ENCODE data around the gene TNNI3.
"Not testable (repeated sequence)": the region's sequence is repeated elsewhere in the genome, so short reads cannot be mapped to it uniquely, and the experiment has no call there.

TNNI3 gene

DNA sequence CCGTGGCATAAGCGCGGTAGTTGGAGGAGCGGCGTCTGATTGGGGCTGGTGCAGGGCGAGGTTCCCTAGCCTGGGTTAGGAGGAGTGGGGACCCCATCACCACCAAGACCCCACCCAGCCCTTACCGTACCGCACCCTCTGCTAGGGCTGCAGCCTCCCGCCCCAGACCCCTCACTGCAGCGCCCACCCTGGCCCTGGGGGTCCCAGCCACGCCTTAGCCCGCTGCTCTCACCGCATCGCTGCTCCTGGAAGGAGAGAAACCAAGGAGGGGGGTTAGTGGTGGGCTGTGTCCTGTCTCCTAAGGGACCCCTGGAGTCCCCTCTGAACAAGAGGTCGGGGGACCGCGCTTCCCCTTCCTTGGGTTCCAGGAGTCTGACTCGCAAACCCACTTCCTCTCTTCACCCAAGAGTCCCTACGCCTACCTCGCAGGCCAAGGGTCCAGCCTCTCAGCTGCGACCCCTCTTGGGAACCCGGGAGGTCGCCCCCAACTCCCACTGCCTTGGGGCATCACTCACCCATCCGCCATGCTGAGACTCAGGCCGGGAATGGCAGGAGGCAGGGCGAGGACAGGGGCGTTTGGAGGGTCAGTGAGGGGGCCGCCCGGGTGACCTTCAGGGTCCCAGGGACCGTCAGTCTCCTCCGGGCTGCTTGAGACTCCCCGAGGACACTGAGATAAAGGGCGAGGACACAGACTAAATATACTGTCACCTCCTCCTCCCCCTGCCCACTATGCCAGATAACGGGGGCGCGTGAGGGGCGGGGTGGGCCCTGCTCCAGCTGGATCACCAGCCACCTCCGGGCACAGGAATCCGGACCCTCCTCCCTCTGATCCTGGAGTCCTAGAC lies at the start of gene TNNI3:
Gene TNNI3, minus strand, starts transcription at position 669 of the 845 bp plus-strand sequence. Its CDS starts 143 bp downstream, at position 526.
- in situ Hi-C loops (cut with MboI; ENCODE audit: low sequenced_read_pairs), result no loop called here

DNA sequence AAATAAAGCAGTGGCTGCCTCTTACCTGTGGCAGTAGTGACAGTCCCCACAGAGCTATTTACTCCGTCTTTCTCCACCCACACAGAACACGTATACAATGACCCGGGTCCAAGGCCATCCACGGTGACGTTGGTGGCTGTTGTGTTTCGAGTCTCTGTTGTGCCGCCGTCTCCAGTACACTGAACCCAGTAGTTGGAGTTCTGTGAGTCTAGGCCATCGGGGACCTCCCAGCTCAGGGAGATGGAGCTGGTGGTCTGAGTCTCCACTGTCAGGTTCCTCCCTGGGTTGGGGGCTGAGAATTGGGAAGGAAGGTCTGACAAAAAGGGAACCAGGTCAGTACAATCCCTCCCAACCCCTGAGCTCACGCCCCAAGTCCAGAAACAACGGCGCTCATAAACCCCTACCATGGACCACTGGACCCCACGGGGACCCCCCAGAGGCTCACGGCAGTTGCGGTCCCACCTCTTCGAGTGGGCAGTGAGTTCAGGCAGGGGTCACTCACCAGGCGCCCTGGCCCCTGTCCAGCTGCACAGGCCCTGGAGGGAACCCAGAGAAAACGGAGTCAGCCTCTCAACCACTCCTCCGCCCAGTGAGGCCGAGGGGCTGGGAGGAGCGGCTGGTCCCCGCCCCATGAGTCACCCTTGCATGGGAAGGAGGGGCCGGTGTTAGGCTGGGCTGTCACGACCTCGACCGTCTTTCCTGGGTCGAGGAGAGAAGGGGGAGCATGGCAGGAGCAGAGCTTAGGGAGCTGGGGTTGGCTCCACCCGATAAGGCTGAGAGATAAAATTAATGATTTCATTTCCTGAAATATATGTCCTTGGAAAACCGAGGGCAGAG lies 49.4 kb upstream of the TNNI3 start:
- in situ Hi-C loops (cut with MboI; ENCODE audit: low sequenced_read_pairs), result no loop called here

DNA sequence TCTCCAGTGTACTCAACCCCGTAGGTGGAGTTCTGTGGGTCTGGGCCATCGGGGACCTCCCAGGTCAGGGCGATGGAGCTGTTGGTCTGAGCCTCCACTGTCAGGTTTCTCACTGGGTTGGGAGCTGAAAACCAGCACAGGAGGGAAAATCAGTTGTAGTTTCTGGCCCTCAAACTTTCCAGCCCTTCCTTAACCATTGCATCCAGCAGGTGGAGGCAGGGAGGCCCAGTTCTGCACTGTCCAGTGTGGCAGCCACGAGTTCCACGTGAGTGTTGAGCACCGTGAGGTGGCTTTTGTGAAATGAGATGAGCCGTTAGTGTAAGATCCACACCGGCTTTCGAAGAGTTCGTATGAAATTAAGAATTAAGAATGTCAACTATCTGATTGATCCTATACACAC lies 44.7 kb upstream of the TNNI3 start:
- in situ Hi-C loops (cut with MboI; ENCODE audit: low sequenced_read_pairs), result not testable (repeated sequence)

DNA sequence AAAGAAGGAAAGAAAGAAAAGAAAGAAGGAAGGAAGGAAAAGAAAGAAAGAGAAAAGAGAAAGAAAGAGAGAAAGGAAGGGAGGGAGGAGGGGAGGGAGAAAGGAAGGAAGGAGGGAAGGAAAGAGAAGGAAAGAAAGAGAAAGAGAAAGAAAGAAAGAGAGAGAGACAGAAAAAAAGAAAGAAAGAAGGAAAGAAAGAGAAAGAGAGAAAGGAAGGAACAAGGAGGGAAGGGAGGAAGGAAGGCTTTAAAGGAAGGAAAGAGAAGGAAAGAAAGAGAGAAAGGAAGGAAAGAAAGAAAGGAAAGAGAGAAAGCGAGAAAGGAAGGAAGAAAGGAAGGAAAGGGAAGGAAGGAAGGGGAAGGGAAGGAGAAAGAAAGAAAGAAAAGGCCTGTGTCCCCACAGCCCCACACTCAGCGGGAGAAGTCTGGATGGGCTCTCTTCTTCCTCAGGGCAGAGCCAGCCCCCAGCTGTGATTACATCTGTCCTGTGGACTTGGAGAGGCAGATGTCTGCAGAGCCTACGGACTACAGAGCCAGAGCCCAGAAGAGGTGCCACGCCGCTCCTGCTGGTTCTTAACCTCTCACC lies 42.2 kb upstream of the TNNI3 start:
- in situ Hi-C loops (cut with MboI; ENCODE audit: low sequenced_read_pairs), result no loop called here

DNA sequence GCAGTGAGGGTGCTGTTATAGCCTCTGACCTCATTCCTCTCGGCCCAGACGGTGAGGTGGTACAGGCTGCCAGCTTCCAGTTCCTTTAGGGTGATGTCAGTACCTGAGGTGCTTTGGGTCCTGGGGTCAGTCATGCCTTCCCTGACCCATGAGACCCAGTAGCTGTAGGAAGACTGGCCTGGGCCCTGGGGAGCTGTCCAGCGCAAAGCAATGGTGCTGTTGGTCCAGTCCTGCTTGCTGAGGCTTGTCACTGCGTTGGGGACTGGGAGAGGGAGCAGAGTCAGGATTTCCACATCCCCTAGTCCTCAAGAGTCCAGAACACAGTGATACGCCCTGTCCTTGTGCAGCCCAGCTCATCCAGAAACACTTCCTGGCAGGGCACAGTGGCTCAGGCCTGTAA lies 41.1 kb upstream of the TNNI3 start:
- in situ Hi-C loops (cut with MboI; ENCODE audit: low sequenced_read_pairs), result no loop called here

DNA sequence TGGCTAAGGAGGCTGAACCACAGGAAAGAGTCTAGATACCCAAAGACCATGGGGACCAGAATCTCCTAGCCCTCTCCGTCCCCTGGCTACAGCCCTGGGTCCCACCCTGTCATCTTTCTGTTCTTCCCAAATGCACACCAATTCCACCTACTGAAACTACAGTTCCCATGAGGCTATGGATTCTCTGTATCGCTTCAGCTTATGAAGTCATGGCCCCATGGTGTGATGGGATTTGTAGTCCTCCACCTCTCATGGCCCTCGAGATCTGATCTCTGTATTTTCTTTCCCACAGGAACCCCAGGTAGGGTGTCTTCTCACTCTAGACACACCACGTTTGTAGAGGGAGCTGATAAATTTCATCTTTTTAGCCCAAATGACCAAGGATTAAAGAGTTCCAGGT lies 40.0 kb upstream of the TNNI3 start:
- in situ Hi-C loops (cut with MboI; ENCODE audit: low sequenced_read_pairs), result no loop called here

DNA sequence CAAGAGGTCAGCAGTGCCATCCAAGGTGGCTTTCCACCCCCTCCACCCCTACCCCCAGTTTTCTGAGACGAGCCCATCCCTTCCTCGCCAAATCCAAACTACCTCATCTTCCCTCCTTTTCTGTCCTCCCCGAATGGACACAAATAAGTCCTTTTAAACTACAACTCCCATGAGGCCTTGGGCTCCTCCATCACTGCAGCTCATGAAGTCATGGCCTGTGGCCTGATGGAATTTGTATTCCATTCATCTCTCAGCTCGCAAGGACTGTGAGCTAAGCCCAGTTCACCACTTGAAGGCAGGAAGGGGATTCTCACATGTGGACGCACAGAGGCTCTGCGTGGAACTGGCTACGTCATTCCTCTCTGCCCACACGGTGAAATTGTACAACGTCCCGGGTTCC lies 39.3 kb upstream of the TNNI3 start:
- in situ Hi-C loops (cut with MboI; ENCODE audit: low sequenced_read_pairs), result no loop called here

DNA sequence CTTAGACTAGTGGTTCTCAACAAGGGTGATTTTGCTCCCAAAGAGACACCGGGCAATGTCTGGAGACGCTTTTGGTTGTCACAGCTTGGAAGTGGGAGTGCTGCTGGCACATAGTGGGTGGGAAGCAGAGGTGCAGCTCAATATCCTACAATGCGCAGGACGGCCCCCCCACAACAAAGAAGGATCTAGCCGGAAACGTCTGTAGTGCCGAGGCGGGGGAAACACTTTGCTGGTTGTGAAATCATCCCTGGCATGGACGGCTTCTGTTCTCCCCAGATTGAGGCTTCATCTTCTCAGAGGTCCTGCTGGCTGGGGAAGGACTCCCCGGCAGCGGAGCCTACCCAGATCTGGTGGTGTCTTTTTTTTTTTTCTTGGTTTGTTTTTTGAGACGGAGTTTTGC lies 35.9 kb upstream of the TNNI3 start:
- in situ Hi-C loops (cut with MboI; ENCODE audit: low sequenced_read_pairs), result no loop called here

DNA sequence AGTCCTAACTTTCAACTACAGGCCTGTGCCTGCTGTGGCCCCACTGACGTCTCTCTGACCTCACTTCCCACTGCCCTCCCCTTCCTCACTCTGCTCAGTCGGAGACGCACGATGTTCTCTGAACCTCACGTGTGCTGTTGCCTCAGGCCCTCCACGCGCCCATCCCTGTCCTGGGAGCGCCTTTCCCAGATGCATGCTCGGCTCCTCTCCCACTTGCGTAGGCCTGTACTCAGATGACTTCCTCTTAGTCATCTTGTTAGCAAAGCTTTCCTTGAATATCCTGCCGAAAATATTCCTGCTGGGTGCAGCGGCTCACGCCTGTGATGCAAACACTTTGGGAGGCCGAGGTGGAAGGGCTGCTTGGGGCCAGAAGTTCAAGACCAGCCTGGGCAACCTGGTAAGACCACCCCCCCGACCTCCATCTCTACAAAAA lies 31.9 kb upstream of the TNNI3 start:
- in situ Hi-C loops (cut with MboI; ENCODE audit: low sequenced_read_pairs), result no loop called here

DNA sequence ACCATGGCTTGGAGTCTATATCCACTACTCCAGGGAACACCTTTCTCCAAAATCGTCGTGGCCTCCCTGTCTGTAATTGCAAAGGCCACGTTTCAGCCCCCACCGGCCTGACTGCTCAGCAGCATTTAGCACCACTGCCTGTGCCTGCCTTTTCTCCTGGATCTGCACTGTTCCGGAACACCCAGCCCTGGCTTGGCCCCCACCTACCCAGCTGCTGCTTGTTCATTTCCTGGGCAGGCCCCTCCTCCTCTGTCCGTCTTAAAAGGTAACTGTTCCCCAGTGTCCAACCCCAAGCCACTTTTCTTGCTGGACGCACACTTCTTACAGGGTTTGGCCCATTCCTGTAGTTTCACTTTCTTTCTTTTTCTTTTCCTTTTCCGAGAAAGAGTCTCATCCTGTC lies 31.1 kb upstream of the TNNI3 start:
- in situ Hi-C loops (cut with MboI; ENCODE audit: low sequenced_read_pairs), result no loop called here

DNA sequence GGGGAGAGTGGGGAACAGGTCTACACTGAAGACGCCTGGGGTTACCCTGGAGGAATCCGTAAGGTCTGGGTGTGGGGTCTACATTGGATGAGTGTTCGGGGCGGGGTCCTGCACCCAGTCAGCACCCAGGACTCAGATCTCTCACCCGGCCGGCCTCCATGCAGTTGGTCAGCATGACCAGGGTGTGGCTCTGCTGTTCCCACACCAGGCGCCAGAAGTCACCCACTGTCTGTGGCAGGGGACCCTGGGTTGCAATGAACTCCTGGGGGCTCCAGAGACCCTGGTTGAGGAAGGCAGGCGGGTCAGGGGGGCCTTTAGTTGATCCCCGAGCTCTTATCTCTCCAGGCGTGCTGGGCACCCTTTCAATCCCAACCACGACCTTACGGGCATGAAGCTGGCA lies 28.5 kb upstream of the TNNI3 start:
- in situ Hi-C loops (cut with MboI; ENCODE audit: low sequenced_read_pairs), result no loop called here

DNA sequence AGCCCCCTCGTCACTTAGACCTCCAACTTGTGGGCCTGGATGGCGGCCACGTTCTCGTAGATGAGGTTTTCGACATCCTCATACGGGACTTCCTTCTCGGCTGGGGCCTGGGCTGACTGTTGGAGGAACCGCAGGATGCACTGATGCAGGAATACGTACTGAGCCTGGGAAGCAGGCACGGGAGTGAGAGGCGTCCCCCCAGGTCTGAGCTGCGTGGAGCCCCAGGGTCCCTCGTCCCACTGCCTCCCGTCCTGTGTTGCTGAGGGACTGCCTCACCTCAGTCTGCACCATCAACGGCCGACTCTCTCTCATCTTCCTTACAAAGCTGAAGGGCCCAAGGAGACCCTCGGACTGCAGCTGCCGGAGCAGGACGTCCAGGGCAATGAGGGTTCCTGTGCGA lies 24.2 kb upstream of the TNNI3 start:
- in situ Hi-C loops (cut with MboI; ENCODE audit: low sequenced_read_pairs), result no loop called here

DNA sequence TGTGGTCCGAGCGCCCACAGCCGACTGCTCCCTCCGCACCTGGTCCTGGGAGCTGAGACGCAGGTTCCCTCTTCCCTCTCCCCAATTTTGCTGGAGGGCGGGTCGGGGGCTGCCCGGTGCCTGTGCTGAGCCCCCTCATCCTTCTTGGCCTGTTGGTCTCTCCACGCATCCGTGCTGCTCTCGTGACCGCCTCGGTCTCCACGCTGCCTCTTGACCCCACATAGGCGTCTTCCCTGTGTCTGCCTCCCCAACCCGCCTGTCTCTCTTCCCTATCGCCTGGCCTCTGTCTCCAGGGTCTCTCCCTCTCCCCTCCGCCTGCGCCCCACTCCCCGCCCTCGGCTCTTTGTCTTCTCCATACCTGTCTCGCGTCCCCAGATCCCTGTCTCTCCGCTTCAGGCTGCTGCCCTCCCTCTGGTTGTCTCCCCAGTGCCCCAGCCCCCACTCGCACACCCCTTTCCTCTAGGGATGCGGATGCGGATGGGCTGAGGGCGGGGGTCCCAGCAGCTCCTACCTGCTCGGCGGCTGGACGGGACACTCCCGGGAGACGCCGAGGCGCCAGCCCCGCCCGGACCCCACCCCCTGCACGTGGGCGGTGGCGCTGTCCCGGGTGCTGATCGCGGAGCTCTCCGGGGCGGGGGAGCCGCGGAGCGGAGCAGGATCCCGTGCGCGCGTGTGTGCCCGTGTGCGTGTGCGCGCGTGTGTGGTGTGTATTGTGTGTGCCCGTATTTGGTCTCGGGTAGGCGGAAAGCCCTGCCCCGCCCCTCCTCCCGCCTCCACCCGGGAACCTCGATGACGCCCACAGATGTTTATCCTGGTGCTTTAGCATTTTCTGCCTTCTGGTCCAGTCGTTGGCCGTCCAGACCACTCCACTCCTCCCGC lies 22.3 kb upstream of the TNNI3 start, which contains the start of gene SYT5:
Gene SYT5, minus strand, starts transcription at position 684 of the 879 bp plus-strand sequence. CDS start 1,248 bp downstream, outside the sequence.
- in situ Hi-C loops (cut with MboI; ENCODE audit: low sequenced_read_pairs), result no loop called here

DNA sequence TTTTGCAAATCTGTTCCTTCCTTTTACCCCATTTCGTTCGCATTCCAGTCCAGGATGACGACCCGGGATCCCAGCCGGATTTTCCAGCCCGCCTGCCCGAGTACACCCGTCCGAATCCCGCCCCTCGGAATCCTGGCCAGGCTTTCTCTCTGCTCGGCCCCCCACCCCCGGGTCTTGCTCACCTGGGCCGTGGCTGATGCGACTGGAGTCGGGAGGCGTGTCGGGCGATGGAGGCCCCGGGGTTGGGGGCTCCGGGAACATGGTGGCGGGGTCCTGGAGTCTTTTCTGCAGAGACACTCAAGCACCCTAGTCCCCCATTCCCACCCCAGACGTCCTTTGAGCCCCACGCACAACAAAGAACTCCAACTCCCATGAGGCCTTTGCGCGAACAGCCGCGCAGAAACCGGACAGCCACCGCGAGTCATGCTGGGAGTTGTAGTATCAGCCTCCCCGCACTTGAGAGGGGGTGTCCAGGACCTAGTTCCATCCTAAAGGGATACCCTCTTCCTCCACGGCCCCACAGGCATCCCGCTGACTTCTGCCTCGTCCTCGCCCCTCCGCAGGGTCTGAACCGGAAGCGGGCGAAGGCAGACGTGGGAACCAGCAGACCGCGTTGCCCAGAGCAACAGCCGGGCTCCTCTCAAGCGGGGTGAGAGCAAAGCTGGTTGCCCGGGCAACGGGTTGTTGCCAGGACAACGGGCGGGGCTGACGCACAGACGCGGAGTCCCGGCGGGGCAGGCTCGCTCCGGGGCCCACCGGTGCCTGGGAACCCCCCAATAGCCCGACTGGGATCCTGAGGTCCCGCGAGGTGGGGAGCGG lies 21.5 kb upstream of the TNNI3 start:
- in situ Hi-C loops (cut with MboI; ENCODE audit: low sequenced_read_pairs), result no loop called here

DNA sequence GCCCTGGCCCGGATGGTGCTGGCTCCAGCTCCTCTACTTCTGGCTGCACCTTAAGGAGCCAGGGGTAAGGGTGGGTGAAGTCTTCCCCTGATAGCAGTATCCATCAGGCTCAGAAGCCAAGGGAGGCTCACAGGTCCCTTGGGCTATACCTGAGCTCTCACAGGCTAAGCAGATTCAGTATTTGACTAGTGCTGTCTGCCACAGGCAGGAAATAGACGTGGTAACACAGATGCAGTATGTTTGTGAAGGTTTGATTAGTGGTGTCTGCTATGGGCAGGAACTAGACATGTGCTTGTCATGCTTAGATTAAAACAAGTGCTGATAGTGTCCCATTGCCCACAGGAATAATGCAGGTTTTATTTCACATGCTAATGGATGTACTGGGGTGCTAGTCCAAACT lies 18.5 kb upstream of the TNNI3 start:
- in situ Hi-C loops (cut with MboI; ENCODE audit: low sequenced_read_pairs), result no loop called here

DNA sequence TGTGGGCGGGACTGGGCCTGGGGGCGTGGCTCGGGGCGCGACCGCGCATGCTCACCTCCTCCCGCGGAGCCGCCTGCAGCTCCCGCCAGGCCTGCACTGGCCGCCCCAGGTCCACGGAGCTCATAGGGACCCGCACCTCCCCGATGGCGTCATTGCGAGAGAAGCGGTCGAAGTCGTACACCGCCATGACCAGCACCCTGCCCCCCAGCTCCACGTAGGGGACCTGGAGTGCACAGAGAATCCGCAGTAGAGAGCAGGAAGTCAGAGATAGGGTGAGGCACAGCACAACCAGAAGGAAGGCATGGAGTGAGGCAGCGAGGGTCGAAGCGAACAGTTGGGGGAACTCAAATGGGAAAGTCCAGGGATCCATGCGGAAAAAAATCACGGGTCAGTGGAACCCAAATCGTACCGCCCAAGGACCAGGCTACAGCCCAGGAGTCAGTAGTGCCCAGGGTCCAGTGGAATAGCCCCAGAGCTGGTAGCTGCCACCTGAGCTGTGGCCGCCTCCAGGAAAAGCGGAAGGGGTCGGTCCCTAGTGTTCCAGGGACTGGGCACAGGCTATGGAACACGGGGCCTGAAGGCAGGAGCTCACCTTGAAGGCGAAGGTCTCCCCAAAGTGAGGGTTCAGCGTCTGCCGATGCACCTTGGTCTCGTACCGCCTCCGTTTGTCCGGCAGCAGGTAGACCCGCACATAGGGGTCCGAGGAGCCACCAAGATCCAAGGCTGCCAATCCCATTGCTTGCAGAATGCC lies 17.8 kb upstream of the TNNI3 start:
- in situ Hi-C loops (cut with MboI; ENCODE audit: low sequenced_read_pairs), result no loop called here

DNA sequence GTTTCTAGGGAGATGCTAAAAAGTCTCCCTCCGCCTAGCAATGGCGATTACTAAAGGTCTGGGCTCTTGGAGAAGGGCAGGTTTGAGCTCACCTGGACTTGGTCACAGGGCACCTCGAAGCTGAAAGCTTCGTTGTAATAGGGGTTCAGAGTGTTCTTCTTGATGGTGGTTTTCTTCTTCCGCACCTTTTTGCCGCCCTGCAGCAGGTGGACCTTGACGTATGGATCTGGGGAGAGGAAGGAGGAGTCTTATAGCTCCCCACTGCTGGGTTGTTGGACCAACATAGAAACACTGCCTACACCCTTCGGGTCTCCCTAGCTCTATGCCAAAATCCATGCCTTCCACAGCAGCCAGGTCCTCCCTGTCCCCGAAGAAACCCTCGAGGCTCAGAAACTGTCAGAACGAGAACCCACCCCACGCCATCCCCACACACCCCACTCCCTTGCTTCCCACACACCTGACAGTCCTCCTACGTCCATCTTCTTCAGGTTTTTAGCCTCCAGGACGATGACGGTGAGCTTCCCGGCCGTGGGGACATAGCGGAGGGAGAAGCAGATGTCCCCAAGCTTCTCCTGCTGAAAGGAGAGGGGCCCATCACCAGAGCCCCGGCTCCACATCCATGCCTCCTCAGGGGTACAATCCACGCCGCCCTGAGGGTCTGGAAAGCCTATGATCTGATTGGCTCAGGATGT lies 17.0 kb upstream of the TNNI3 start:
- in situ Hi-C loops (cut with MboI; ENCODE audit: low sequenced_read_pairs), result no loop called here

DNA sequence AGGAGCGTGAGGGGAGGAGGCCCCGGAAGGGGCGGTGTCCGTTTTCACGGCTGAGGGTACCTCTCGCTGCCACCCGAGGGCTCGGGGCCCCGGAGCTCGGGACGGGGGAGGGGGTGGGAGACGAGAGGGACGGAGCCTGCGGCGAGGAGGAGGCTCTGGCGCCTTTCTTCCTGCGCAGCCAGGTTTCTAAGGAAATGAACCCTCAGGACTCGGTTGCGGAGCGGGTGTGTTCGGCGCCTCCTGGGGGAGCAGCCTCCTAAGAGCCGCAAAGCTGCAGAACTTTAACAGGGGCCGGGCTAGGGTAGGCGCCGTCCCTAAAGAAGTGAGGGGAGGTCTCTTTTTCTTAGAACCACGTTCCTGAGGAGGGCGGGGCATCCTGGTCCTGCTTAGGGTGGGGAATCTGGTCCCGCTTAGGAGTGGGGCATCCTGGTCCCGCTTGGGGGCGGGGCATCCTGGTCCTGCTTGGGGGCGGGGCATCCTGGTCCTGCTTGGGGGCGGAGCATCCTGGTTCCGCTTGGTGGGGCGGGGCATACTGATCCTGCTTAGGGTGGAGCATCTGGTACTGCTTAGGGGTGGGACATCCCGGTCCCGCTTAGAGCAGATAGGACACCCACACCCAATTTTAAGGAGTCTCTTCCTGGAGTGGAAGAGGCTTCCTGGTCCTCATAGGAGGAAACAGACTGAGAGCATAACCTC lies 16.3 kb upstream of the TNNI3 start:
- in situ Hi-C loops (cut with MboI; ENCODE audit: low sequenced_read_pairs), result no loop called here

Data from hTERT RPE-1 (cell line).